Panc1 (cell line): ENCODE data around the gene ZNF33B. TPM values are rescaled to one million over a fixed set of nuclear protein-coding genes. Genes with fewer than 3 reads are reported as not detected.

Source experiments
- ATAC-seq: fragments of 200-7000 bp; cut with Tn5 transposase; 2 replicates; pipeline ENCODE4 v1.9.1; 2020; ENCODE audit warnings: mild to moderate bottlenecking, moderate library complexity
- BruUV-seq: library from RNA; stranded (reverse); fragments of 400-500 nt; replicated peaks from 2 replicates; lab custom pipeline; 2021; lab: Mats Ljungman, UMichigan
- CTCF ChIA-PET: fragments of 300-600 bp; sonication (Branson Sonifier 250); formaldehyde crosslinking; loops from one replicate; lab custom pipeline; 2022; ENCODE audit warnings: antibody characterized with exemption; lab: Charles Lee
- POLR2A ChIA-PET: fragments of 300-600 bp; sonication (Branson Sonifier 250); formaldehyde crosslinking; loops from one replicate; lab custom pipeline; 2022; ENCODE audit warnings: antibody characterized with exemption; lab: Charles Lee
- DNase-seq: peaks from one replicate; pipeline ENCODE4 v3.0.0-alpha.2; 2010; ENCODE audit warnings: low read depth, low spot score
- H3K27ac ChIP-seq: 2 replicates; pipeline ENCODE4 v1.5.1; 2011; ENCODE audit warnings: mild to moderate bottlenecking, low read length, inconsistent platforms
- H3K27me3 ChIP-seq: fragments of 200-500 bp; sonication (Bioruptor generic); 2 replicates; pipeline ENCODE4 v1.6.0; 2014; ENCODE audit warnings: low read length, inconsistent platforms; ENCODE audit not compliant: control insufficient read depth, insufficient read depth
- H3K36me3 ChIP-seq: fragments of 200-500 bp; sonication (Bioruptor generic); 2 replicates; pipeline ENCODE4 v1.5.1; 2014; ENCODE audit warnings: inconsistent platforms, mild to moderate bottlenecking, low read length, moderate library complexity; ENCODE audit not compliant: control insufficient read depth, insufficient read depth
- H3K4me1 ChIP-seq: 2 replicates; pipeline ENCODE4 v1.5.1; 2011; ENCODE audit warnings: inconsistent platforms, mild to moderate bottlenecking, low read length, moderate library complexity; ENCODE audit not compliant: control insufficient read depth, insufficient read depth
- H3K4me3 ChIP-seq, 2 experiments: 2 replicates each; pipeline ENCODE4 v1.5.1; 2011 to 2012; ENCODE audit warnings: low read depth in 2 of 2, low read length in 2 of 2, mild to moderate bottlenecking in 2 of 2, inconsistent platforms in 1 of 2, moderate library complexity in 1 of 2
- H3K9me3 ChIP-seq: fragments of 200-500 bp; sonication (Bioruptor generic); 2 replicates; pipeline ENCODE4 v1.5.1; 2014; ENCODE audit warnings: low read depth, mild to moderate bottlenecking, inconsistent platforms, low read length, moderate library complexity; ENCODE audit not compliant: control insufficient read depth, insufficient read depth
- POLR2AphosphoS5 ChIP-seq: IDR thresholded peaks from 2 replicates; pipeline ENCODE4 v1.6.1; 2012; ENCODE audit warnings: mild to moderate bottlenecking, low read depth, low read length, moderate library complexity
- SIN3A ChIP-seq: IDR thresholded peaks from 2 replicates; pipeline ENCODE4 v1.6.1; 2012; ENCODE audit warnings: low read depth, mild to moderate bottlenecking, low read length, moderate library complexity, borderline replicate concordance; ENCODE audit not compliant: insufficient read depth
- TCF7L2 ChIP-seq: IDR thresholded peaks from 2 replicates; pipeline ENCODE4 v1.6.1; 2011; ENCODE audit warnings: mild to moderate bottlenecking, low read depth, low read length, inconsistent platforms
- in situ Hi-C: cut with HindIII; loops from 2 replicates; pipeline ENCODE4 v1.10.0; 2016; ENCODE audit warnings: low sequenced_read_pairs, low pct_unique_long_range_greater_than_20kb
- intact Hi-C: fragments of 100-400 bp; cut with micrococcal nuclease; formaldehyde crosslinking; loops from one replicate; pipeline ENCODE4 v1.10.0; 2022; ENCODE audit not compliant: unreplicated experiment
- total RNA-seq: library from RNA; stranded (reverse); gene quantifications from one replicate; pipeline ENCODE4 v1.2.1, GENCODE V29; 2021; ENCODE audit not compliant: unreplicated experiment
- TF ChIP-seq, protein P1 (sequence below), 2 experiments: IDR thresholded peaks; 2 replicates each; pipeline ENCODE4 v1.6.1; 2011 to 2012; ENCODE audit warnings: low read depth in 2 of 2, control low read depth in 1 of 2, low read length in 1 of 2, mild to moderate bottlenecking in 1 of 2, moderate library complexity in 1 of 2; ENCODE audit not compliant: insufficient read depth in 1 of 2
- TF ChIP-seq, protein P2 (sequence below): fragments of 450-650 bp; IDR thresholded peaks from 2 replicates; pipeline ENCODE4 v1.5.1; 2017; ENCODE audit warnings: mild to moderate bottlenecking

ZNF33B gene
- total RNA-seq, 1 experiment from 2014 or later = 25.1 TPM

DNA sequence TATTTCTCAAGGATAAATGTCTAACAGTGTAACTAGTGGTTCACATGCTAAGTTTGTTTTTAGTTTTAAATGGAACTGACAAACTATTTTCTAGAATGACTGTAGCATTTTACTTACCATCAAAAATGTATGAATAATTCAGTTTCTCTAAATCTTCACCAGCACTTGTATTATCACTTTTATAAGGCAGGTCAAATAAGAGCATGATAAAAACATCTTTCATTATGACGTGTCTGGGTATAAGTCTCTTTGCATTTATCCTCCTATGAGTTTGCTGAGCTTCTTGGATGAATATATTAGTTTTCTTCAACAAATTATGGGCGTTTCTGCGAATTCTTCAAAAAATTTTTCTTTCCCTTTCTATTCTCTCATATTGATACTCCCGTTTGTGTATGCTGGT is 19.9 kb downstream of the ZNF33B start:
- H3K27ac ChIP-seq = no peak overlapping the region
- DNase-seq = no peak
- POLR2A ChIA-PET = no interaction called here
- ATAC-seq = no peak
- no peak for TF ChIP-seq SIN3A
- TF ChIP-seq TCF7L2 = no peak
- TF ChIP-seq, protein P1, sequence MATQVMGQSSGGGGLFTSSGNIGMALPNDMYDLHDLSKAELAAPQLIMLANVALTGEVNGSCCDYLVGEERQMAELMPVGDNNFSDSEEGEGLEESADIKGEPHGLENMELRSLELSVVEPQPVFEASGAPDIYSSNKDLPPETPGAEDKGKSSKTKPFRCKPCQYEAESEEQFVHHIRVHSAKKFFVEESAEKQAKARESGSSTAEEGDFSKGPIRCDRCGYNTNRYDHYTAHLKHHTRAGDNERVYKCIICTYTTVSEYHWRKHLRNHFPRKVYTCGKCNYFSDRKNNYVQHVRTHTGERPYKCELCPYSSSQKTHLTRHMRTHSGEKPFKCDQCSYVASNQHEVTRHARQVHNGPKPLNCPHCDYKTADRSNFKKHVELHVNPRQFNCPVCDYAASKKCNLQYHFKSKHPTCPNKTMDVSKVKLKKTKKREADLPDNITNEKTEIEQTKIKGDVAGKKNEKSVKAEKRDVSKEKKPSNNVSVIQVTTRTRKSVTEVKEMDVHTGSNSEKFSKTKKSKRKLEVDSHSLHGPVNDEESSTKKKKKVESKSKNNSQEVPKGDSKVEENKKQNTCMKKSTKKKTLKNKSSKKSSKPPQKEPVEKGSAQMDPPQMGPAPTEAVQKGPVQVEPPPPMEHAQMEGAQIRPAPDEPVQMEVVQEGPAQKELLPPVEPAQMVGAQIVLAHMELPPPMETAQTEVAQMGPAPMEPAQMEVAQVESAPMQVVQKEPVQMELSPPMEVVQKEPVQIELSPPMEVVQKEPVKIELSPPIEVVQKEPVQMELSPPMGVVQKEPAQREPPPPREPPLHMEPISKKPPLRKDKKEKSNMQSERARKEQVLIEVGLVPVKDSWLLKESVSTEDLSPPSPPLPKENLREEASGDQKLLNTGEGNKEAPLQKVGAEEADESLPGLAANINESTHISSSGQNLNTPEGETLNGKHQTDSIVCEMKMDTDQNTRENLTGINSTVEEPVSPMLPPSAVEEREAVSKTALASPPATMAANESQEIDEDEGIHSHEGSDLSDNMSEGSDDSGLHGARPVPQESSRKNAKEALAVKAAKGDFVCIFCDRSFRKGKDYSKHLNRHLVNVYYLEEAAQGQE (IDR thresholded peaks at IDR 0.05; ENCODE audit: insufficient read depth in 1 of 2, low read depth in 2 of 2, low read length in 1 of 2) = no peak
- TSS peak; percentile 37 for BruUV-seq
- H3K4me1 ChIP-seq = no peaks in the 10 kb centered on the region
- in situ Hi-C loops (no loop called here), intact Hi-C loops (no loop called here)
- no peaks in the 10 kb centered on the region for H3K9me3 ChIP-seq
- no peak overlapping the region for H3K4me3 ChIP-seq
- CTCF ChIA-PET = no interaction called here
- no peaks in the 10 kb centered on the region for H3K27me3 ChIP-seq
- peaks cover 6% of the 10 kb centered on the region; the same call in 1 of the 2 replicates for H3K36me3 ChIP-seq

DNA sequence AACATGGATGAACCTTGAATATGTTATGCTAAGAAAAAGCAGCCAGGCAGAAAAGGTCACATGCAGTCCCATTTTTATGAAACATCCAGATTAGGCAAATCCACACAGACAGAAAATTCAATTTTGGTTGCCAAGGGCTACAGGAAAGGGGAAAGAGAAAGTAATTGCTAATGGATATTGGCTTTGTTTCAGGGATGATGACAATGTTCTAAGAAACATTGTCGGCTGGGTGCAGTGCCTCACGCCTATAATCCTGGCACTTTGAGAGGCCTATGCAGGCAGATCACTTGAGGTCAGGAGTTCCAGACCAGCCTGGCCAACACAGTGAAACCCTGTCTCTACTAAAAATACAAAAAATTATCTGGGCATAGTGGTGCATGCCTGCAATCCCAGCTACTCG is 23.0 kb downstream of the ZNF33B start:
- POLR2A ChIA-PET = no interaction called here
- DNase-seq = no peak
- CTCF ChIA-PET = no interaction called here
- no peak overlapping the region for H3K4me3 ChIP-seq
- H3K36me3 ChIP-seq = peaks cover 6% of the 10 kb centered on the region; the same call in 1 of the 2 replicates
- no peak for TF ChIP-seq TCF7L2
- TF ChIP-seq, protein P2, sequence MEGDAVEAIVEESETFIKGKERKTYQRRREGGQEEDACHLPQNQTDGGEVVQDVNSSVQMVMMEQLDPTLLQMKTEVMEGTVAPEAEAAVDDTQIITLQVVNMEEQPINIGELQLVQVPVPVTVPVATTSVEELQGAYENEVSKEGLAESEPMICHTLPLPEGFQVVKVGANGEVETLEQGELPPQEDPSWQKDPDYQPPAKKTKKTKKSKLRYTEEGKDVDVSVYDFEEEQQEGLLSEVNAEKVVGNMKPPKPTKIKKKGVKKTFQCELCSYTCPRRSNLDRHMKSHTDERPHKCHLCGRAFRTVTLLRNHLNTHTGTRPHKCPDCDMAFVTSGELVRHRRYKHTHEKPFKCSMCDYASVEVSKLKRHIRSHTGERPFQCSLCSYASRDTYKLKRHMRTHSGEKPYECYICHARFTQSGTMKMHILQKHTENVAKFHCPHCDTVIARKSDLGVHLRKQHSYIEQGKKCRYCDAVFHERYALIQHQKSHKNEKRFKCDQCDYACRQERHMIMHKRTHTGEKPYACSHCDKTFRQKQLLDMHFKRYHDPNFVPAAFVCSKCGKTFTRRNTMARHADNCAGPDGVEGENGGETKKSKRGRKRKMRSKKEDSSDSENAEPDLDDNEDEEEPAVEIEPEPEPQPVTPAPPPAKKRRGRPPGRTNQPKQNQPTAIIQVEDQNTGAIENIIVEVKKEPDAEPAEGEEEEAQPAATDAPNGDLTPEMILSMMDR = no peak
- TF ChIP-seq POLR2AphosphoS5 = no peak
- TF ChIP-seq SIN3A = no peak
- TF ChIP-seq, protein P1 (IDR thresholded peaks at IDR 0.05; ENCODE audit: insufficient read depth in 1 of 2, low read depth in 2 of 2, low read length in 1 of 2) = no peak
- no peak overlapping the region for H3K27ac ChIP-seq
- BruUV-seq = no TSS peak
- intact Hi-C loops = no loop called here
- in situ Hi-C loops = no loop called here
- H3K4me1 ChIP-seq = no peaks in the 10 kb centered on the region
- ATAC-seq = no peak
- no peaks in the 10 kb centered on the region for H3K27me3 ChIP-seq
- H3K9me3 ChIP-seq = no peaks in the 10 kb centered on the region
